Retina (tissue), 1 donor: ENCODE data around the gene METTL22.

Source experiments
- DNase-seq: peaks from one replicate; pipeline ENCODE4 v3.0.0-alpha.2; 2016

Gene METTL22

GRCh38 chr16:8696880-8697279, 75.4 kb downstream of the METTL22 start:
- no peak for DNase-seq

DNA sequence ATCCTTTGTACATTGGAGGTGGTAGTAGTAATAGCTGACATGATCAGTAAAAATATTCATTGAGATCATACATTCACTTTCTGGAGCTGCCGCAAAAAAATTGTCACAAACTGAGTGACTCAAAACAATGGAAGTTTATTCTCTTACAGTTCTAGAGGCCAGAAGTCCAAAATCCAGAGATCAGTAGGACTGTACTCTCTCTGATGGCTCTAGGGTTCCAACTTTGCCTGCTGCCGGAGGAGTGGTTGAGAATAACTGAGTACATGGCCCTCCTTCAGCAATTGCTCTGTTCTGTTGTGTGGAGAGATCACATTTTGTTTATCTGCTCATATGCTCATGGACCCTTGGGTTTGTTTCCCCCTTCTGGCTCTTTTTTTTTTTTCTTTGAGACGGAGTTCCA, 76.5 kb downstream of the METTL22 start:
- no peak for DNase-seq
